ENCODE data around the gene FXYD5.

The FXYD5 gene

GRCh38 chr19:35133826-35134225 lies 20.7 kb upstream of the FXYD5 start:
- peaks cover 2 to 7% of the 10 kb centered on the region in 2 experiments for H3K4me1 ChIP-seq (ENCODE audit: control insufficient read depth in 1 of 2, insufficient read depth in 1 of 2, low read depth in 1 of 2, low read length in 1 of 2)
- H3K27ac ChIP-seq = no peak overlapping the region
- TF ChIP-seq CTCF (IDR thresholded peaks at IDR 0.05) = no peak
- no peaks in the 10 kb centered on the region for H3K9me3 ChIP-seq
- H3K36me3 ChIP-seq = no peaks in the 10 kb centered on the region
- H3K4me3 ChIP-seq (ENCODE audit: low read depth in 1 of 2, low read length in 1 of 2) = no peak overlapping the region
- no peaks in the 10 kb centered on the region for H3K27me3 ChIP-seq

- Histone ChIP-seq H3K9me3 (no peaks in the 10 kb centered on the region), H3K27me3 (no peaks in the 10 kb centered on the region), H3K36me3 (no peaks in the 10 kb centered on the region), H3K27ac (no peak within 1 kb of the TSS), H3K4me1 (ENCODE audit: control insufficient read depth in 1 of 2, insufficient read depth in 1 of 2, low read depth in 1 of 2, low read length in 1 of 2) (peaks cover 9 to 16% of the 10 kb centered on the region in 2 experiments), H3K4me3 (ENCODE audit: low read depth in 1 of 2, low read length in 1 of 2) (no peak within 1 kb of the TSS)
- TF ChIP-seq CTCF (IDR thresholded peaks at IDR 0.05) = no peak
Measured at GRCh38 chr19:35134601-35135242, 19.8 kb upstream of the FXYD5 start, which contains the start of gene LGI4. Gene LGI4 (minus strand): TSS chr19:35135059. CDS start chr19:35134680, 379 bp downstream.

- no peaks in the 10 kb centered on the region for H3K9me3 ChIP-seq
- no peak overlapping the region for H3K4me3 ChIP-seq (ENCODE audit: low read depth in 1 of 2, low read length in 1 of 2)
- H3K4me1 ChIP-seq (ENCODE audit: control insufficient read depth in 1 of 2, insufficient read depth in 1 of 2, low read depth in 1 of 2, low read length in 1 of 2) = peaks cover 9 to 23% of the 10 kb centered on the region in 2 experiments
- H3K27ac ChIP-seq = no peak overlapping the region
- peak; percentile 73 for TF ChIP-seq CTCF (IDR thresholded peaks at IDR 0.05)
- H3K27me3 ChIP-seq = peaks cover 5% of the 10 kb centered on the region
- no peaks in the 10 kb centered on the region for H3K36me3 ChIP-seq
Measured at GRCh38 chr19:35135389-35135909, 19.1 kb upstream of the FXYD5 start.

GRCh38 chr19:35136231-35136630 lies 18.3 kb upstream of the FXYD5 start:
- no peak for TF ChIP-seq CTCF (IDR thresholded peaks at IDR 0.05)
- Histone ChIP-seq H3K36me3 (no peaks in the 10 kb centered on the region), H3K27me3 (peaks cover 12% of the 10 kb centered on the region), H3K27ac (no peak overlapping the region), H3K4me3 (ENCODE audit: low read depth in 1 of 2, low read length in 1 of 2) (no peak overlapping the region), H3K4me1 (ENCODE audit: control insufficient read depth in 1 of 2, insufficient read depth in 1 of 2, low read depth in 1 of 2, low read length in 1 of 2) (peaks cover 15 to 29% of the 10 kb centered on the region in 2 experiments), H3K9me3 (no peaks in the 10 kb centered on the region)

GRCh38 chr19:35136977-35137702 lies 17.4 kb upstream of the FXYD5 start:
- H3K4me3 ChIP-seq (ENCODE audit: low read depth in 1 of 2, low read length in 1 of 2) = no peak overlapping the region
- TF ChIP-seq CTCF (IDR thresholded peaks at IDR 0.05) = no peak
- H3K27me3 ChIP-seq = peaks cover 21% of the 10 kb centered on the region
- no peaks in the 10 kb centered on the region for H3K9me3 ChIP-seq
- H3K36me3 ChIP-seq = no peaks in the 10 kb centered on the region
- no peak overlapping the region for H3K27ac ChIP-seq
- peaks cover 23 to 35% of the 10 kb centered on the region in 2 experiments for H3K4me1 ChIP-seq (ENCODE audit: control insufficient read depth in 1 of 2, insufficient read depth in 1 of 2, low read depth in 1 of 2, low read length in 1 of 2)
